OCI-LY7 (cell line): ENCODE results near the gene RPUSD1. TPM values are rescaled to one million over a fixed set of nuclear protein-coding genes. Genes with fewer than 3 reads are reported as not detected.
A peak's percentile ranks its signal among the peaks of the same experiment; 100 is the strongest.

Experiments
- BruUV-seq: library from RNA; stranded (reverse); fragments of 400-500 nt; replicated peaks from 2 replicates; lab custom pipeline; 2021; lab: Mats Ljungman, UMichigan
- CTCF ChIA-PET: fragments of 300-600 bp; sonication (Branson Sonifier 250); formaldehyde crosslinking; loops from one replicate; lab custom pipeline; 2022; ENCODE audit warnings: antibody characterized with exemption; ENCODE audit not compliant: unreplicated experiment; lab: Charles Lee
- POLR2A ChIA-PET: fragments of 300-600 bp; sonication (Branson Sonifier 250); formaldehyde crosslinking; loops from one replicate; lab custom pipeline; 2022; ENCODE audit warnings: antibody characterized with exemption; lab: Charles Lee
- DNase-seq: peaks from one replicate; pipeline ENCODE4 v3.0.0-alpha.2; 2015; ENCODE audit warnings: low spot score
- H2AFZ ChIP-seq: fragments of 200-600 bp; sonication (generic), shearing (Covaris generic); 2 replicates; pipeline ENCODE4 v1.6.1; 2014; ENCODE audit warnings: mild to moderate bottlenecking, antibody characterized with exemption, low read length, moderate library complexity
- H3K27ac ChIP-seq: fragments of 200-600 bp; sonication (generic); 2 replicates; pipeline ENCODE4 v1.5.1; 2014; ENCODE audit warnings: mixed run types, low read depth, mild to moderate bottlenecking, moderate library complexity, low read length, inconsistent platforms; ENCODE audit not compliant: poor library complexity, severe bottlenecking
- H3K36me3 ChIP-seq: fragments of 200-600 bp; sonication (generic); 2 replicates; pipeline ENCODE4 v1.6.1; 2014; ENCODE audit warnings: mild to moderate bottlenecking, antibody characterized with exemption, low read length, moderate library complexity, mixed read lengths; ENCODE audit not compliant: insufficient read depth
- H3K4me1 ChIP-seq: fragments of 200-600 bp; sonication (generic); 2 replicates; pipeline ENCODE4 v1.5.1; 2014; ENCODE audit warnings: mild to moderate bottlenecking, low read length; ENCODE audit not compliant: insufficient read depth, poor library complexity, severe bottlenecking
- H3K4me2 ChIP-seq: fragments of 200-600 bp; sonication (generic); 2 replicates; pipeline ENCODE4 v1.6.1; 2014; ENCODE audit warnings: mild to moderate bottlenecking, low read length
- H3K4me3 ChIP-seq: fragments of 200-600 bp; sonication (generic); 2 replicates; pipeline ENCODE4 v1.5.1; 2014; ENCODE audit warnings: mild to moderate bottlenecking, low read depth, low read length; ENCODE audit not compliant: poor library complexity, severe bottlenecking
- H3K79me2 ChIP-seq: fragments of 200-600 bp; sonication (generic); 2 replicates; pipeline ENCODE4 v1.6.1; 2016; ENCODE audit warnings: low read depth, mild to moderate bottlenecking, low read length, moderate library complexity, mixed read lengths; ENCODE audit not compliant: insufficient read depth
- H3K9me2 ChIP-seq: fragments of 200-600 bp; sonication (generic); 2 replicates; pipeline ENCODE4 v1.6.1; 2016; ENCODE audit warnings: mild to moderate bottlenecking, low read length, mixed read lengths; ENCODE audit not compliant: insufficient read depth
- H3K9me3 ChIP-seq: fragments of 200-600 bp; sonication (generic); 2 replicates; pipeline ENCODE4 v1.6.1; 2014; ENCODE audit warnings: mild to moderate bottlenecking, mixed run types, low read length, mixed read lengths
- H4K20me1 ChIP-seq: fragments of 200-600 bp; sonication (generic); 2 replicates; pipeline ENCODE4 v1.6.1; 2014; ENCODE audit warnings: mild to moderate bottlenecking, antibody characterized with exemption, low read length, moderate library complexity, mixed read lengths; ENCODE audit not compliant: insufficient read depth
- CTCF ChIP-seq: fragments of 200-600 bp; sonication (generic); conservative IDR thresholded peaks from 2 replicates; pipeline ENCODE4 v1.5.1; 2014; ENCODE audit warnings: mild to moderate bottlenecking, antibody characterized with exemption, low read length, moderate library complexity, mixed read lengths
- EZH2phosphoT487 ChIP-seq: fragments of 200-600 bp; sonication (generic); IDR thresholded peaks from 2 replicates; pipeline ENCODE4 v1.6.1; 2018; ENCODE audit warnings: low read depth, borderline replicate concordance, mild to moderate bottlenecking, mixed run types, antibody characterized with exemption, low read length, moderate library complexity, mixed read lengths
- intact Hi-C: fragments of 100-400 bp; cut with micrococcal nuclease; formaldehyde crosslinking; loops from one replicate; pipeline ENCODE4 v1.10.0; 2022; ENCODE audit not compliant: unreplicated experiment
- total RNA-seq, 2 experiments: library from RNA; depleted of rRNA in 1 of 2; stranded (reverse); fragments of >200 nt in 1 of 2; shearing (Covaris generic) in 1 of 2; gene quantifications; 2 replicates each; pipeline ENCODE4 v1.2.3, GENCODE V29; 2014 to 2022

The RPUSD1 gene
- total RNA-seq, 2 experiments from 2014 or later: 48.6 to 64.1 TPM

DNA sequence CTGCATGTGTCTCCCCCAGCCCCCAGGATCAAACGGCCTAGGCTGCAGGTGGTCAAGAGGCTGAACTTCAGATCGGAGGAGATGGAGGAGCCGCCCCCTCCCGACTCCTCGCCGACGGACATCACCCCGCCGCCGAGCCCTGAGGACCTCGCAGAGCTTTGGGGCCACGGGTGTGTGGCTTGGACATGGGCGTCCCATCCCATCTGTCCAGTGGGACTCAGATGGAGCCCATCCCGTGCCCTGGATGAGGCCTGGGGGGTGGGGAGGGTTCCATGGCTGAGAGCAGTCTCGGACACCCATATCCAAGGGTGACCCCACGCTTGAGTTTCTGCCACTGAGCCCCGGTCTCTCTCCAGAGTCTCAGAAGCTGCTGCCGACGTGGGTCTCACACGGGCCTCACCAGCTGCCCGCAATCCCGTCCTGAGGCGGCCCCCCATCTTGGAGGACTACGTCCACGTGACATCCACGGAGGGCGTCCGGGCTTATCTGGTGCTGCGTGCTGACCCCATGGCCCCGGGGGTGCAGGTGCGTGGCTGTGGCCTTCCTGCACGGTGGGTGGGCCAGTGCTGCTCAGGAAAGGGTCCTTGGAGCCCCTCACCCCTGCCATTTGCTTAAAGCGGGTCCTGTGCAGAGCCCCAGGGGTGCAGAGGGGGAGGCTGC, 1.1 kb upstream of the RPUSD1 start:
- Histone ChIP-seq H3K4me3 (peak overlapping the region; percentile 91), H2AFZ (no peak overlapping the region), H3K9me3 (no peaks in the 10 kb centered on the region), H4K20me1 (0 out of 2 replicates have a peak, but pooled peaks cover 4% of the 10 kb centered on the region), H3K4me2 (peak overlapping the region; percentile 95), H3K27ac (peak overlapping the region; percentile 33), H3K79me2 (peaks cover 30% of the 10 kb centered on the region), H3K9me2 (no peaks in the 10 kb centered on the region), H3K4me1 (peaks cover 17% of the 10 kb centered on the region), H3K36me3 (peaks cover 69% of the 10 kb centered on the region)
- ChIA-PET CTCF (interaction anchor here (1.0 kb wide), 1 partner anchor 73 kb away, joined by 4 read pairs; no protein-coding TSS in a partner anchor), POLR2A (interaction anchor here (1.2 to 1.3 kb wide), 2 partner anchors 67 to 75 kb away, joined by 3 to 5 read pairs; partner anchors contain the start of gene METRN)
- no peak for TF ChIP-seq EZH2phosphoT487
- no peak for TF ChIP-seq CTCF
- intact Hi-C loops: loop anchor here (5.0 kb wide), 1 partner anchor 42 kb away; no protein-coding TSS in a partner anchor
- BruUV-seq: no TSS peak
- DNase-seq: no peak

DNA sequence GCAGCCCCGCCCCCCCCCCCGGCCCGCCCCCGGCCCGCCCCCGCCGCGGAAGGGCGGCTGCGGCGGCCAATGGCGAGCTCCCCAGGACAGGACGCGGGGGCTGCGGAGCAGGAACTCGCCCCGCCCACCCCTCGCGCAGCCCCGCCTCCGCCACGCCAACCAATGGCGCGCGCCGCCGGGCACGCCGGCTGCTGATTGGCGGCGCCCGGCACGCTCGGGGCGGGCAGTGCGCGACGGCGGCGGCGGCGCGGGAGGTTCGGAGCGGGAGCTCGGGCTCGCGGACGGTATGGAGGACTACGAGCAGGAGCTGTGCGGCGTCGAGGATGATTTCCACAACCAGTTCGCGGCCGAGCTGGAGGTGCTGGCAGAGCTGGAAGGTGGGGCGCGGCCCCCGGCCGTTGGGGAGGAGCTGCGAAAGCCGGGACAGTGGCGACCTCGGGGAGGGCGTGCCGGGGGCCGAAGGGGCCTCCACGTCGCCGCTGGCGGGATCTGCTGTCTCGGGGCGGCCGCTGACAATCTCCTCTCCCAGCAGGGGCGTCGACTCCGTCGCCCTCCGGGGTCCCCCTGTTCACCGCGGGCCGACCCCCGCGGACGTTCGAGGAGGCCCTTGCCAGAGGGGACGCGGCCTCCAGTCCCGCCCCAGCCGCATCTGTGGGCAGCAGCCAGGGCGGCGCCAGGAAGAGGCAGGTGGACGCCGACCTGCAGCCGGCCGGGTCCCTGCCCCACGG, 382 bp upstream of the RPUSD1 start, which contains the start of gene CHTF18:
Gene CHTF18, plus strand, starts transcription at position 222 of the 728 bp plus-strand sequence. Its CDS starts 65 bp downstream, at position 287.
- peak within 1 kb of the TSS; percentile 33 for H3K27ac ChIP-seq
- H3K36me3 ChIP-seq: peaks cover 63% of the 10 kb centered on the region
- H3K79me2 ChIP-seq: peaks cover 30% of the 10 kb centered on the region
- CTCF ChIA-PET: interaction anchor here (1.0 kb wide), 1 partner anchor 72 kb away, joined by 4 read pairs; no protein-coding TSS in a partner anchor
- no peaks in the 10 kb centered on the region for H3K9me2 ChIP-seq
- H3K4me2 ChIP-seq: peak within 1 kb of the TSS; percentile 95
- TF ChIP-seq CTCF: no peak
- no peak for TF ChIP-seq EZH2phosphoT487
- BruUV-seq: no TSS peak
- H3K4me1 ChIP-seq: peaks cover 17% of the 10 kb centered on the region
- peak within 1 kb of the TSS; percentile 100 for H3K4me3 ChIP-seq
- H4K20me1 ChIP-seq: 0 out of 2 replicates have a peak, but pooled peaks cover 4% of the 10 kb centered on the region
- intact Hi-C loops: loop anchor here (5.0 kb wide), 1 partner anchor 41 kb away; no protein-coding TSS in a partner anchor
- DNase-seq: peak; percentile 94
- peak within 1 kb of the TSS; percentile 52; the same call in 1 of the 2 replicates for H2AFZ ChIP-seq
- POLR2A ChIA-PET: interaction anchor here (1.2 to 1.3 kb wide), 2 partner anchors 67 to 74 kb away, joined by 3 to 5 read pairs; partner anchors contain the start of gene METRN
- no peaks in the 10 kb centered on the region for H3K9me3 ChIP-seq
